DOHH2 (cell line): ENCODE measurements around the gene FBXL14.

Experiments
- CTCF ChIP-seq: fragments of 200-600 bp; sonication (generic); IDR thresholded peaks from one replicate; pipeline ENCODE4 v1.5.1; 2014; ENCODE audit warnings: antibody characterized with exemption, mild to moderate bottlenecking, low read depth, low read length; ENCODE audit not compliant: poor library complexity, severe bottlenecking
- EZH2phosphoT487 ChIP-seq: fragments of 200-600 bp; sonication (generic); IDR thresholded peaks from 2 replicates; pipeline ENCODE4 v1.6.1; 2017; ENCODE audit warnings: borderline replicate concordance, mild to moderate bottlenecking, antibody characterized with exemption, low read length, moderate library complexity, mixed read lengths

- no peak for TF ChIP-seq CTCF
- TF ChIP-seq EZH2phosphoT487, result no peak
Observed at GRCh38 chr12:1552171-1552570, 42.2 kb downstream of the FBXL14 start.
